OCI-LY1 (cell line): ENCODE measurements around the gene SLC9A2.

Experiments used
- H2AFZ ChIP-seq: fragments of 200-600 bp; sonication (generic), shearing (Covaris generic); 2 replicates; pipeline ENCODE4 v1.6.0; 2014; ENCODE audit warnings: antibody characterized with exemption, mild to moderate bottlenecking, low read length
- H3F3A ChIP-seq: fragments of 200-600 bp; sonication (generic), shearing (Covaris generic); 2 replicates; pipeline ENCODE4 v1.6.0; 2014; ENCODE audit warnings: mild to moderate bottlenecking, antibody characterized with exemption, low read length, moderate library complexity; ENCODE audit not compliant: insufficient read depth
- H3K27ac ChIP-seq: fragments of 200-600 bp; sonication (generic); 2 replicates; pipeline ENCODE4 v1.5.1; 2014; ENCODE audit warnings: low read length, mixed run types, mild to moderate bottlenecking, low read depth; ENCODE audit not compliant: poor library complexity, severe bottlenecking
- H3K27me3 ChIP-seq: fragments of 200-600 bp; sonication (generic); 2 replicates; pipeline ENCODE4 v1.6.0; 2014; ENCODE audit warnings: antibody characterized with exemption, mild to moderate bottlenecking, low read length, moderate library complexity; ENCODE audit not compliant: insufficient read depth
- H3K36me3 ChIP-seq: fragments of 200-600 bp; sonication (generic); 2 replicates; pipeline ENCODE4 v1.6.1; 2014; ENCODE audit warnings: mild to moderate bottlenecking, antibody characterized with exemption, low read length, moderate library complexity, mixed read lengths; ENCODE audit not compliant: insufficient read depth
- H3K4me1 ChIP-seq: fragments of 200-600 bp; sonication (generic); 2 replicates; pipeline ENCODE4 v1.5.1; 2014; ENCODE audit warnings: mild to moderate bottlenecking, low read length, moderate library complexity; ENCODE audit not compliant: insufficient read depth, severe bottlenecking
- H3K4me2 ChIP-seq: fragments of 200-600 bp; sonication (generic), shearing (Covaris generic); 2 replicates; pipeline ENCODE4 v1.6.1; 2014; ENCODE audit warnings: low read length
- H3K4me3 ChIP-seq: fragments of 200-600 bp; sonication (generic); 2 replicates; pipeline ENCODE4 v1.5.1; 2014; ENCODE audit warnings: low read length, low read depth, mild to moderate bottlenecking, mixed read lengths; ENCODE audit not compliant: poor library complexity, severe bottlenecking
- H3K79me2 ChIP-seq: fragments of 200-600 bp; shearing (Covaris generic); 2 replicates; pipeline ENCODE4 v1.6.1; 2016; ENCODE audit warnings: mixed run types, low read length, mixed read lengths; ENCODE audit not compliant: insufficient read depth
- H3K9ac ChIP-seq: fragments of 200-600 bp; sonication (generic), shearing (Covaris generic); 2 replicates; pipeline ENCODE4 v1.6.1; 2014; ENCODE audit warnings: mild to moderate bottlenecking, low read length, mixed read lengths
- H3K9me2 ChIP-seq: fragments of 200-600 bp; sonication (generic), shearing (Covaris generic); 2 replicates; pipeline ENCODE4 v1.6.1; 2014; ENCODE audit warnings: low read depth, mild to moderate bottlenecking, low read length, mixed read lengths
- H3K9me3 ChIP-seq: fragments of 200-600 bp; shearing (Covaris generic); 2 replicates; pipeline ENCODE4 v1.6.1; 2014; ENCODE audit warnings: low read length, mixed read lengths
- H4K20me1 ChIP-seq: fragments of 200-600 bp; sonication (generic), shearing (Covaris generic); 2 replicates; pipeline ENCODE4 v1.6.0; 2016; ENCODE audit warnings: mild to moderate bottlenecking, low read length; ENCODE audit not compliant: insufficient read depth
- EZH2 ChIP-seq: fragments of 200-600 bp; sonication (generic), shearing (Covaris generic); IDR thresholded peaks from 2 replicates; pipeline ENCODE4 v1.8.0; 2017; ENCODE audit warnings: borderline replicate concordance, mixed run types, mild to moderate bottlenecking, antibody characterized with exemption, low read length, moderate library complexity, mixed read lengths
- TF ChIP-seq, protein P1 (sequence below): fragments of 200-600 bp; sonication (generic), shearing (Covaris generic); IDR thresholded peaks from 2 replicates; pipeline ENCODE4 v1.5.1; 2017; ENCODE audit warnings: mild to moderate bottlenecking, antibody characterized with exemption, low read length, moderate library complexity, mixed read lengths

SLC9A2 gene

DNA sequence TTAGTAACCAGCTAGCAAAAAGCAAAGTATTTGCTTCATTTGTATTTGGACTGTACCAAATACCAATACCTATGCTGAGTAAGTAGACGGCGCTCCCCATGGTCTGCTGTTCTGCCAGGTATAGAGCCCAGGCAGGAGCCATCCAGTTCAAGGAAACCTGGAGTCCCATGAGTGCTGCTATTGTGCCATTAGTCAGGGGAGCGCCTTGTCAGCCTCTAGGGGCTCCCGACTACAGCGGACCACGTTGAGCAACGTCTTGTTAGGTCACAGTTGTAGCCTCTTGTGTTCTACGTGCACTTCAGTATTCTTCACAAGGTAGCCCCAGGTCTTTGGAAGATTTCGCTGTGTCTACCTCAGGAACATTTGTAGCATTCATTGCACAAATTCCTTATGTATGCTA, 21.6 kb upstream of the SLC9A2 start:
- Histone ChIP-seq H3K9me3 (no peaks in the 10 kb centered on the region), H3K4me1 (no peaks in the 10 kb centered on the region), H3K36me3 (no peaks in the 10 kb centered on the region), H4K20me1 (no peaks in the 10 kb centered on the region), H2AFZ (no peak overlapping the region), H3K79me2 (no peaks in the 10 kb centered on the region), H3K4me2 (no peak overlapping the region), H3K27ac (no peak overlapping the region), H3K4me3 (no peak overlapping the region), H3F3A (no peaks in the 10 kb centered on the region), H3K9me2 (no peaks in the 10 kb centered on the region), H3K27me3 (no peaks in the 10 kb centered on the region), H3K9ac (no peak overlapping the region)
- TF ChIP-seq, protein P1, sequence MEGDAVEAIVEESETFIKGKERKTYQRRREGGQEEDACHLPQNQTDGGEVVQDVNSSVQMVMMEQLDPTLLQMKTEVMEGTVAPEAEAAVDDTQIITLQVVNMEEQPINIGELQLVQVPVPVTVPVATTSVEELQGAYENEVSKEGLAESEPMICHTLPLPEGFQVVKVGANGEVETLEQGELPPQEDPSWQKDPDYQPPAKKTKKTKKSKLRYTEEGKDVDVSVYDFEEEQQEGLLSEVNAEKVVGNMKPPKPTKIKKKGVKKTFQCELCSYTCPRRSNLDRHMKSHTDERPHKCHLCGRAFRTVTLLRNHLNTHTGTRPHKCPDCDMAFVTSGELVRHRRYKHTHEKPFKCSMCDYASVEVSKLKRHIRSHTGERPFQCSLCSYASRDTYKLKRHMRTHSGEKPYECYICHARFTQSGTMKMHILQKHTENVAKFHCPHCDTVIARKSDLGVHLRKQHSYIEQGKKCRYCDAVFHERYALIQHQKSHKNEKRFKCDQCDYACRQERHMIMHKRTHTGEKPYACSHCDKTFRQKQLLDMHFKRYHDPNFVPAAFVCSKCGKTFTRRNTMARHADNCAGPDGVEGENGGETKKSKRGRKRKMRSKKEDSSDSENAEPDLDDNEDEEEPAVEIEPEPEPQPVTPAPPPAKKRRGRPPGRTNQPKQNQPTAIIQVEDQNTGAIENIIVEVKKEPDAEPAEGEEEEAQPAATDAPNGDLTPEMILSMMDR, result no peak
- no peak for TF ChIP-seq EZH2

DNA sequence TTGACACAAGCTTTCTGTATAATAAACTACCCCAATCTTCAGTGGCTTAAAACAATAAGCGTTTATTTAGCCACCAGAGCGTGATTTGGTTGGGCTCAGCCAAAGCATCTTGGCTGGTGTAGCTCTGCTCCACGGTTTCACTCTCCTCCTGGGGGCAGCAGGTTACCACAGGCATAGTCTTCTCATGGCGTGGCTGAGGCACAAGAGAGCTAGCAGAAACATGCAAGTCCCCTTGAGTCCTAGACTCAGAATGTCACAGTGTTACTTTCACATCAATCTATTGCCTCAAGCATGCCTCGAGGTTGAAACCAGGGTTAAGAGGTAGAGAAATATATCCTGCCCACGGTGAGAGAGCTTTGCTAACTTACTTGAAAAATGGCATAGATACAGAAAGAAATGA, 19.9 kb upstream of the SLC9A2 start:
- H3K4me1 ChIP-seq, result no peaks in the 10 kb centered on the region
- no peaks in the 10 kb centered on the region for H3F3A ChIP-seq
- TF ChIP-seq, protein P1, result no peak
- TF ChIP-seq EZH2, result no peak

GRCh38 chr2:102601730-102602129, 17.6 kb upstream of the SLC9A2 start:
- no peaks in the 10 kb centered on the region for H4K20me1 ChIP-seq
- H3K9ac ChIP-seq, result no peak overlapping the region
- H3F3A ChIP-seq, result no peaks in the 10 kb centered on the region
- no peaks in the 10 kb centered on the region for H3K79me2 ChIP-seq
- H3K27ac ChIP-seq, result no peak overlapping the region
- TF ChIP-seq EZH2, result no peak
- TF ChIP-seq, protein P1, result no peak
- H3K4me2 ChIP-seq, result no peak overlapping the region
- H3K9me2 ChIP-seq, result no peaks in the 10 kb centered on the region
- no peaks in the 10 kb centered on the region for H3K27me3 ChIP-seq
- H2AFZ ChIP-seq, result no peak overlapping the region
- H3K9me3 ChIP-seq, result no peaks in the 10 kb centered on the region
- no peaks in the 10 kb centered on the region for H3K36me3 ChIP-seq
- H3K4me3 ChIP-seq, result no peak overlapping the region
- H3K4me1 ChIP-seq, result no peaks in the 10 kb centered on the region

More for the DNA sequence above, 19.9 kb upstream of the SLC9A2 start:
- Histone ChIP-seq H3K4me2 (no peak overlapping the region), H3K27ac (no peak overlapping the region), H3K9me3 (no peaks in the 10 kb centered on the region), H2AFZ (no peak overlapping the region), H3K4me3 (no peak overlapping the region), H4K20me1 (no peaks in the 10 kb centered on the region), H3K9ac (no peak overlapping the region), H3K79me2 (no peaks in the 10 kb centered on the region), H3K9me2 (no peaks in the 10 kb centered on the region), H3K27me3 (no peaks in the 10 kb centered on the region), H3K36me3 (no peaks in the 10 kb centered on the region)
